ENCODE measurements around the gene GTPBP2.
"Not testable (repeated sequence)": the region's sequence is repeated elsewhere in the genome, so short reads cannot be mapped to it uniquely, and the experiment has no call there.

The GTPBP2 gene

GRCh38 chr6:43606019-43606418, 23.0 kb downstream of the GTPBP2 start:
- TF ChIP-seq CTCF (IDR thresholded peaks at IDR 0.05; ENCODE audit: low read depth, low read length), result no peak
- no peak overlapping the region for H3K4me3 ChIP-seq (ENCODE audit: low read depth, low read length)

DNA sequence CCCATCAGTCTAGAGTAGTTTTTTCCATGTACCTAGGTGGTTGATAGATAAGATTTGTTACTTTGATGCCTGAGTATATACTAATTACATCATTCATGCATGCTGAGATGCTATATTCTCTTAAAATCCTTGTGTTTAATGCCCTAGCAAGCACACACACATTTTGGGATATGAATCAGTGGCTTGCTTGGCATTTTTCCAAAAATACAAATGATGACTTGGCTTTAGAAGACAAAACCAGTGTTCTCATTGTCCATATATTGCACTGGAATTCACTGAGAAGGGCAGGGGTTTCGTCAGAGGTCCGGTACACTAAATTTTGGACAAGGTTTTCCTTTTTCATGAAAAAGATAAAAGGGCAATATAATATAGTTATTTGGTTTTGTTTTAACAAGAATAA, 24.9 kb downstream of the GTPBP2 start:
- TF ChIP-seq CTCF (IDR thresholded peaks at IDR 0.05; ENCODE audit: low read depth, low read length), result no peak
- no peak overlapping the region for H3K4me3 ChIP-seq (ENCODE audit: low read depth, low read length)

DNA sequence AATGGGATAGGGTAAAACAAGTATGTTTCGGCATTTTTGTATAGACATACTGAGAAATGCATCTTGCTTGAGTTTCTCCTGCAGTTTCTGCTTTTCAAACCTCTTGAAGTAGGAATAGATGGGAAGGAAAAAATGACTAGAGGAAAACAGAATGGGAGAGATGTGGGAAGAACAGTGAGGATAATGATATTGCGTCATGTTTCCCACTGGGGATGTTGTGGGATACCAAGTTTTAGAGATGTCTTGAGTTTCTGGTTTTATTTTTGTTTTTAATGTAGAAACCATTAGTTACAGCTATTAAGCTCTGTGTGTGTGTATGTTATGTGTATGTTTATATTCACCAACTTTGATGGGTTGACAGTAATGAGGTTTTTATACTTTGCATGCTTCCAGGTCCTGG, 28.5 kb downstream of the GTPBP2 start:
- TF ChIP-seq CTCF (IDR thresholded peaks at IDR 0.05; ENCODE audit: low read depth, low read length), result no peak
- H3K4me3 ChIP-seq (ENCODE audit: low read depth, low read length), result no peak overlapping the region

DNA sequence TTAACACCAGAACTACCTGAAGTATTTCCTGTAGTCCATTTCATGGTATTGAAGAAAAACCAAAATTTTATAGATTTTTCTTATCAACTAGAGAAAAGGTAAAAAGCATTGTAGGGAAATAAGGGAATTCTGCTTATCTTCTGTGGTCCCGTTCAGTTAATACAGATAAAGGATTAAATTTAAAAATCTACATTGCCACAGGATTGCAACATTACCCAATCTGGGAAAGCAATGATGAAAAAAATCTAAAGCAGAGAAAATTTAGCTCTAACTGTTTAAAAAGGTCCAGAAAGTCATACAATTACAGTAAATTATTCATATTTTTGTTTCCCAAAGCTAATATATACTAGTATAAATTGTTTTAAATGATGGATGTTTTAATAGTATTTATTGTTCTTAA, 35.1 kb downstream of the GTPBP2 start:
- no peak for TF ChIP-seq CTCF (IDR thresholded peaks at IDR 0.05; ENCODE audit: low read depth, low read length)
- H3K4me3 ChIP-seq (ENCODE audit: low read depth, low read length), result no peak overlapping the region

DNA sequence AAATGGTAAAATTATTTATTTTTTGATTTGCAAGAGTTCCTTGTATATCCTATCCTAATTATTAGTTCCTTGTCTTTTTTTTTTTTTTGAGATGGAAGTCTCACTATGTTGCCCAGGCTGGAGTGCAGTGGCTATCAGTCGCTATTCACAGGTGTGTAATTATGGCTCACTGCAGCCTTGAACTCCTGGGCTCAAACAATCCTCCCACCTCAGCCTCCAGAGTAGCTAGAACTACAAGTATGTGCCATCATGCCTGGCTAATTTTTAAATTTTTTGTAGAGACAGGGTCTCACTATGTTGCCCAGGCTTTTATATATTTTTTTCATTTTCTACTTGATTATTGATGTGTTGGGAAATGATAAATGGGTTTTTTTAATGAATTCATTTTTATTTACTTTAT, 39.5 kb downstream of the GTPBP2 start:
- H3K4me3 ChIP-seq (ENCODE audit: low read depth, low read length), result not testable (repeated sequence)

DNA sequence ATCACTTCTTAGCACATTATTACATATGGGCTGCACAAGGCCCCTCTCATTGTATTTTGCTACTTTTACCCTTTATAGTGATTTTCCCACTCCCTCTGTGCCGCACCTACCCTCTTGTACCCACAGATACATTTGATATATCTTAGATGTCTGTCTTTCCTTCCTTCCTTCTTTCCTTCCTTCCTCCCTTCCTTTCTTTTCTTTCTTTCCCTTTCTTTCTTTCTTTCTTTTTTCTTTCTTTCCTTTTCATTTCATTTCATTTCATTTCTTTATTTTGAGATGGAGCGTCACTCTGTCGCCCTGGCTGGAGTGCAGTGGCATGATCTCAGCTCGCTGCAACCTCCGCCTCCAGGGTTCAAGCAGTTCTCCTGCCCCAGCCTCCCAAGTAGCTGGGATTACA, 40.9 kb downstream of the GTPBP2 start:
- no peak for TF ChIP-seq CTCF (IDR thresholded peaks at IDR 0.05; ENCODE audit: low read depth, low read length)
- no peak overlapping the region for H3K4me3 ChIP-seq (ENCODE audit: low read depth, low read length)

DNA sequence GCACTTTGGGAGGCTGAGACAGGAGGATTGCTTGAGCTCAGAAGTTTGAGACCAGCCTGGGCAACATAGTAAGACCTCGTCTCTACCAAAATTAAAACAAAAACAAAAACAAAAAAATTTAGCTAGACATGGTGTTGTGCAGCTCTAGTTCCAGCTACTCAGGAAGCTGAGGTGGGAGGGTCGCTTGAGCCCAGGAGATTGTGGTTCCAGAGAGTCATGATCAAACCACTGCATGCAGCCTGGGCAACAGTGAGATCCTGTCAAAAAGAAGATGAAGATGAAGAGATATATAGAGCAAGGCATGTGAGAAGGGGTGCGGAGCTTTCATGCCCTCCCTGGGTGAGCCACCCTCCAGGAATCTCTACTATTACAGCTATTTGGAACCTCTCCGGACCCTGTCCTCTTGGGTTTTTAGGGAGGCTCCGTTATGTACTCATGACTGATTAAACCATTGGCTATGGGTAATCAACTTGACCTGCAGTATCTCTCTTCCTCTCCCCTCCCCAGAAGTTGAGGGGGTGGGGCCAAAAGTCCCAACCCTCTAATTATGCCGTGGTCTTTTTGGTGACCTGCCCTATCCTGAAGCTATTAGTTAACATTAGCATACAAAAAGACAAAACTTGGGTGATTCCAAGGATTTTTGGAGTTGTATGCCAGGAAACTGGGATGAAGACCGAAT, 44.0 kb downstream of the GTPBP2 start:
- no peak overlapping the region for H3K4me3 ChIP-seq (ENCODE audit: low read depth, low read length)
- TF ChIP-seq CTCF (IDR thresholded peaks at IDR 0.05; ENCODE audit: low read depth, low read length), result no peak

GRCh38 chr6:43582911-43583310, 46.2 kb downstream of the GTPBP2 start:
- no peak for TF ChIP-seq CTCF (IDR thresholded peaks at IDR 0.05; ENCODE audit: low read depth, low read length)
- no peak overlapping the region for H3K4me3 ChIP-seq (ENCODE audit: low read depth, low read length)
